HT-29 (cell line): ENCODE results near the gene PLK3. TPM values are rescaled to one million over a fixed set of nuclear protein-coding genes. Genes with fewer than 3 reads are reported as not detected.
A peak's percentile ranks its signal among the peaks of the same experiment; 100 is the strongest.
"Not testable (repeated sequence)": the region's sequence is repeated elsewhere in the genome, so short reads cannot be mapped to it uniquely, and the experiment has no call there.

Experiments
- DNase-seq: peaks from one replicate; pipeline ENCODE4 v3.0.0-alpha.2; 2015; ENCODE audit warnings: low spot score
- total RNA-seq: library from RNA; depleted of rRNA; stranded (reverse); fragments of >200 nt; shearing (Covaris generic); gene quantifications from 2 replicates; pipeline ENCODE4 v1.2.3, GENCODE V29; 2014

PLK3 gene
- total RNA-seq, 1 experiment from 2014 or later, result 137 TPM

- DNase-seq, result peak; percentile 30
Observed at GRCh38 chr1:44827197-44828002, 27.2 kb downstream of the PLK3 start.

DNA sequence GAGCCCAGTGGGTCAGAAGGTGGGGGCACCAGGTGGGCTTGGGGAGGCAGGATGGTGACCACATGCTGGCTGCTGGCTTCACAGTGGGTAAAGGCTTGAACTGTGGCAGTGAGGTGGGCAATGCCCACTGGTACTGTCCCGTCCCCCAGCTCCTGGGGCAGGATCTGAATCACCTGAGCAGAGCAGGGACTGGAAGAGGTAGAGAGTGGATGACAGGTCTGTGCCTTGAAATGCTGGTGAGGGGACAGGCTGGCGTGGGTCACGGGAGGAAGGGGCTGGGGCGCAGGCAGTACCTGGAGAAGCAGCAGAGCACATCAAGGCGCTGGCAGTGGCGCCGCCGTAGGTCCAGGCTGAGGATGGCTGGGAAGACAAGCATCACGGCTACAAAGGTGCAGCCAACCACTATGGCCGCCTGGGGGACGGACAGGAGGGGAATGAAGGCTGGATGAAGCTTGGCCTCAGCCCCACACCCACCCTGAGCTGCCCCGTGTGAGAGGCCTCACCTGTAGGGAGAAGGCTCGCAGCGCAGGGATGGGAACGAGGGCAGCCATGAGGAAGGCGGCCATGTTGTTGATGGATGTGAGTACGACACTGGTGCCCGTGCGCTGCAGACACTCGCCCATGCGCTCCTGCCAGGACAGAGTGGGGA lies 27.9 kb downstream of the PLK3 start:
- no peak for DNase-seq

DNA sequence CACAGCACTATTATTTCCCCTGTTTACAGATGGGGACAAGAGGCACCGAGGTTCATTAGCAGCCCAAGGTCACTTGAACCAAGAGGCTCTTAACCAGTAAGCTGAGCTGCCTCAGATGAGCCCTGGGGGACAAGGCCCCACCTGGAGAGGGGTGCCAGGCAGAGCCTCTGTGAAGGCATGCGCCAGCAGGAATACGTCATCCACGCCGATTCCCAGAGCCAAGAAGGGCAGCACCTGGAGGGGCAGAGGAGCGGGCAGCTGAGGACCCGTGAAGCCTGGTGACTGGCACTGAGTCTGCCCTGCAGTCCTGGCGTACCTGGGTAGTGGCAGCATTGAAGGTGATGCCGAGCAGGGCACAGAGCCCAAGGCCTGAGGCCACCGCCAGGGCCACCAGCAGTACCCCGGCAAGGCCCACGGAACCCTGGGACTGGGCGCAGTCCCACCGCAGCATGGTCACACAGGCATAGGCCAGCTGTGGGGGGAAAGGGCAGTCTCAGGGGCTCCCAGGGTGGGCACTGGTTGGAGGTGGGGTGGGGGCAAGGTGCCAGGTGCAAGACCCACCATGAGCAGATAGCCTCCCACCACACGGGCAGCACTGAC lies 28.8 kb downstream of the PLK3 start:
- DNase-seq, result no peak

DNA sequence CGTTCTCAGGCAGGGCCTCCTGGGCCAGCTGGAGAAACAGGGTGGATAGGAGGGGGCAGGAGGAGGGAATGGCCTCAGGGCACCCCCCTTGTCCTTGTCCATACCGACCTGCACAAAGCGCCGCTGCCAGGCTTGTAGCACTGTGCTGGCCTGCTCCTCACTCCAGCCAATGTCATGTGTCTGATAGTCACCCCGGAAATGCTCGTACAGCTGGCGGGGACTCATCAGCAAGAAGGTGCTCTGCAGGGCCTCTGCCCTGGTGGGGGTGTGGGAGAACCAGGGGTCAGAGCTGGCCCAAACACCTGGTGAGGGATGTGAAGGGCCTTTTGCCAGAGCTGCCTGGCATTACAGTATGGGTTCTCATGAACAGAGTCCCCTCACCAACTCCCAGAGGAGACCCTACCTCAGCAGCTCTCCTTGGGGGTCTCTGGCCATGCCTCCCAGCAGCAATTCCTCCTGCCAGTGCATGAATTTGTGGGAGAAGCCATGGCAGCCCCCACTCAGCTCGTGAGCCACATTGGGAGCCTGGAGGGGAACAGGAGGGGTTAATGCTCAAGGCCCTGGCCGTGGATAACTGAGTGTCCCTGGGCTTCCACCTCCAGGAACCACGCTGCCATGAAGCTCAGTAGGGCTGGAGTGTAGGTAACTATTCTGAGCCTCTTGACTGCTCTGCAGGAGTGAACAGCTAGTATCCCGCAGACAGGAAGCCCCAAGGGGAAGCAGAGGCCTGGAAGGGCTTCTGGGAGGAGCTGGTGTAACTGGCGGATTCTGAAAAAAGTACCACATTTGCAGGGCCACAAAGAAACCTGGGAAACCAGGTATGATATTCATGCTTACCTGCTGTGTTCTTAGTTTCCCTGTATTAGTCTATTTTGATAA lies 29.6 kb downstream of the PLK3 start:
- no peak for DNase-seq

DNA sequence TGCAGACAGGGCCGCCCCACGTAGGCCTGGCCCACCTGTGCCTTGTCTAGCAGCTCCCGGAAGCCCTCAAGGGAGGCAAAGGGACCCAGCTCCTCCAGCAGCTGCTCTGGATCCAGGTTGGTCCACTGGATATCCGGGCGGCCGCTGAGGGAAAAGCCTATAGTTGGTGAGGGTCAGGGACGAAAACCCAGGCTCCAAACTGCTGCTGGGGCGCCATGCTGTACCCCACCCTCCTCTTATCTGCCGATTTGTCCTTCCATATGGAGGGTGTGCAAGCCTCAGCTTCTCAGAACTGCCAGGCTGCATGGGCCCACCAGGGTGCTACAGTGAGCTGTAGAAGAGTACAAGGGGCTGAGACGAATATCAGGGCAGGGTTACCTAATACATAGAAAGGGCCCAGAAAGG lies 30.7 kb downstream of the PLK3 start:
- DNase-seq, result no peak

DNA sequence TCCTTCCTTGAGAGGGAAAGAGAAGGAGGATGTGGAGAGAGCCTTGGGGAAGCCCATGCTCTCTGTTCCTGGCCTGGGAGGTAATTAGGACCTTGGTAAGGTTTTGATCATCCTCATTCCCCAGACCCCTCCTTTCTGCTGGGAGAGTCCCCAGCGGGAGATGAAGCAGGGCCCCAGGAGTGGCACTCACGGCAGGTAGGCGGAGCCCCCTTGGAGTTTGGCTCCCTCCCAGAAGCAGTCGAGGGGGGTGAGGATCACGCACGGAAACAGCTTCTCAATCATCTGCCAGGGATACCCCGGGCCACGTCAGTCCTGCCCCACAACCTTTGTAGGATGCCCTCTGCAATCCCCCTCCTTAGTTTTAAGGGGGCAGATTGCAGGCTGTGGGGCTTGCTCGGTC lies 31.3 kb downstream of the PLK3 start:
- no peak for DNase-seq

DNA sequence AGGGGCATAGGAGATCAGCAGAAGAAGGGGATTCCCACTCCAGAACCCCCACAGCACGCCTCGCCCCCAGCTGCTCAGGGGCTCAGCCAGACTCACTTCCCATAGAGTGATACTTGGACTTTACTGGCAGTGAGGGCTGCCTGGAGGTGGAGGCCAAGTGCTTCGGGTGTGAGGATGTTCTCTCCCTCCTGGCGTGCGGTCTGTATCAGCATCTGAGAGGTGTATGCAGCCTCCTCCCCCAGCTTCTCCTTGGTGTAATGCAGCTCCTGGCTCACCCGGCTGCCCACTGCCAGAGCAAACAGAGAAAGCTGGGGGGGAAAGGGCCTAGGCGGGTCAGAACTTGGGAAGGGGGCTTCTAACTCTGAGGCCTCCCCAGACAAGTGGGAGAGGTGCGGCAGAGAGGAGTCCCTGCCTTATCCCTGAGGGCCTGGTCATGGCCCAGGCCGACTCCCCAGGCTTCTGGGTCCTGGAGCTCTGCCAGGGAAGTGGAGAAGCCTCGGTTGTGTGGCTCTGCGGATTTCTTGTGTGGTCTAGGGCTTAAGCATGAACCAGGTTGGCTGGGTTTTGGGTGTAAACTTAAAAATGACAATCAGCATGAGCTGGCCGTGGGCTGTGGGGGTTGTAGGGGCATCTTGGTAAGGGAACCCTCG lies 32.0 kb downstream of the PLK3 start:
- DNase-seq, result no peak

DNA sequence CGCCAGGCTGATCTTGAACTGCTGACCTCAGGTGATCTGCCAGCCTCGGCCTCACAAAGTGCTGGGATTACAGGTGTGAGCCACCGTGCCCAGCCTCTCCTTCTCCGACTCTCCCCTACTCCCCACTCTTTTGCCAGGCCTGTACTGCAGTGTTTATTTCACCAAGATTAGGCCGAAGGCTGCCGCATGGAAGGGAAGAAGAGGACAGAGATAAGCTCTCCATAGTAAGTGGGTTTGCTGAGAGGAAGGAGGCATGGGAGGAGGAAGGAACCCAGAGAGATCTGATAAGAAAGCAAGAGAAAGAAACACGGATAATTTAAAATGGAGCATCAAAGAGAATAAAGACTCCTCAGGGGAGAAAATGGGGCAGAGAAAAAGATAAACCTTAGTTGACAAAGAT lies 34.2 kb downstream of the PLK3 start:
- no peak for DNase-seq

GRCh38 chr1:44835738-44836675 lies 35.8 kb downstream of the PLK3 start:
- peak; percentile 90 for DNase-seq

DNA sequence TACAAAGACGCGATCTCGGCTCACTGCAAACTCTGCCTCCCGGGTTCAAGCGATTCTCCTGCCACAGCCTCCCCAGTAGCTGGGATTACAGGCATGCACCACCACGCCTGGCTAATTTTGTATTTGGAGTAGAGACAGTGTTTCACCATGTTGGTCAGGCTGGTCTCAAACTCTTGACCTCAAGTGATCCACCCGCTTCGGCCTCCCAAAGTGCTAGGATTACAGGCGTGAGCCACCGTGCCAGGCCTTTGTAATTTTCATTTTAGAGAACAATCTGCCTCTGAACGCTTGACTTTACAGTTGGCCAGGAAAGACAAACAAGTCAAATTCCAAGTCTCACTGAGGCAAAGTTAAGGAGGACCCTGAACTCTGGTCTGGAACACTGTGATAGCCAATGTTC lies 38.1 kb downstream of the PLK3 start:
- DNase-seq, result not testable (repeated sequence)

DNA sequence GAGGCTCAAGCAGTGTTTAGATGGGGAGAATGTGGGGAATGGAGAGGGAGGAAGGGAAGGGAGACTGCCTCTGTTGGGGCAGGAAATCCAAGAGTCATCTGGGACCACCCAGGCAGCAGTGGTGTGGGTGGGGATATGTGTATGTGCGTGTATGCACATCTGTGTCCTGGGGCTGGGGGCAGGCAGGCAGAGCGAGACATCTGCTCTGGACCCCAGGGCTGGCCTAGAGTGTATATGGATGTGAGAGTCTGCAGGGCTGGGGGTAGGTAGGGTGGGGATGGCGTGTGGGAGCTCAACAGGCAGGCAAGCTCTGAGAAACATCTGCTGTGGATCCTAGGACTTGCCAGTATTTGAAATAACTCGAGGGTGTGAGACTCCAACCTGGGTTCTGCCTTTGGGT lies 39.4 kb downstream of the PLK3 start:
- no peak for DNase-seq

DNA sequence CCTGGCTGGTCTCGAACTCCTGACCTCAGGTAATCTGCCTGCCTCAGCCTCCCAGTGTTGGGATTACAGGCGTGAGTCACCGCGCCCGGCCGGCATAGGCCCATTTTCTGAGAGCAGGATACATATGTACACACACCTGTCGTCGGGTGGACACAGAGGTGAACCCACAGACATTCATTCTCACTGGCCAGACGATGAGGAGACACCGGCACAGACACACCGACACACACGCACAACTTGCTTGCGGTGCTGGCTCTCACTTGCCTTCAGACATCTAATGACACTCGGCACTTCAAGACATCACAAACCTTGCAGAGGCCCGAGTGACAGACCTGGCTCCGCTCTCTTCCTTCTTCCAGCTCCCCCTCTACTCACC lies 42.3 kb downstream of the PLK3 start:
- no peak for DNase-seq

DNA sequence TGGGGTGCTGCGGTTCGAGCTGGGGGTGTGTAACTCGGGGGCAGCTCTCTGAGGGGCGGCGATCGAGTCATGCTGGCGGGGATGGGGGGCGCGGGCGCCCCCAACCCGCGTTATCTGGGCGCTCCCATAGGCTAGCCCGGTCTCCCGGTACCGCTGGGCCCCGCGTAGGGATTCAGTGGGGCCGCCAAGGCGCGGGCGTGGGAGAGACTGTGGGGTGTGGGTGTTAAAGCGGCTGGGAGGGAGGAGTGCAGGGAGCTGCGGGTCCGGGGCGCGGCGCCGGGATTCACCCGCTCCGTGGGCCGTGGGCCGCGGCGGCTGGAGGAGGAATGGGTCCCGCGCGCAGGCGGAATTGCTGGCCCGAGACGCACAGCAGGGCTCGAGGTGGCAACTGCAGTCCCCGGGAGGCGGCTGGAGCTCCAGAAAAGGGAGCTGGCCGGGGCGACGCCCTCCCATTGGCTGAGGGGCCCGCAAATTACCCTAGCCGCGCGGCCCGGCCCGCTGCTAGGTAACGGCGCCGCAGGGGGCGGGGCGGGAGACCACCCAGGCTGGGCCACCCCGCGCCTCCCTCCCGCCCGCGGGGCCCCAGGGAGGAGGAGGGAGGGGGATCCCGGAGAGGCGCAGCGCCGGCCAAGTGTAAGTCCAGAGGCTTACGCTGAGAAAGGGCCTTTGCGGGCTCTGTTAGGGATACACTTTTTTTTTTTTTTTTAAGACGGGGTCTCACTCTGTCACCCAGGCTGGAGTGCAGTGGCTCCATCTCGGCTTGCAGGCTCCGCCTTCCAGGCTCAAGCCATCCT lies 42.9 kb downstream of the PLK3 start, which contains the start of gene PTCH2:
Gene PTCH2 (minus strand): TSS at position 392 of the 794 bp plus-strand sequence. CDS start 321 bp downstream, at position 71.
- DNase-seq, result no peak

DNA sequence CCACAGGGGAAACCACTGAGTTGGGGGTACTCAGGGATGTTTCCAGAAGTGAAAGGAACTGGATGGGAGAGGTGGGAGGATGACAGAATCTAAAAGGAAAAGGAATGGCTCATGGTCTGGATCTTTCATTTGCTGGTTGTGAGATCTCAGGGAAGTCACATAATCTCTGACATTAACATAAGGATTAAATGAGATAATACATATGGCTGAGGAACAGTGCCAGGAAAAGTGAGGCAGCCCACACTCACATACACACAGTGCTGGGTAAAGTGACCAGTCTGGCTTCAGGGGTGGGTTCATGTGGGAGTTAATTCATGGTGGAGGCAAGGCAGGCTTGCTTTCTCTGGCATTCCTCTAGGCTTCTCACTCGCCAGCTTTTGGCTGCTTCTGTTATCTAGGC lies 46.8 kb downstream of the PLK3 start:
- DNase-seq, result no peak

- DNase-seq, result no peak
Observed at GRCh38 chr1:44847845-44848244, 47.7 kb downstream of the PLK3 start.

- no peak for DNase-seq
Observed at GRCh38 chr1:44848456-44849181, 48.4 kb downstream of the PLK3 start.

DNA sequence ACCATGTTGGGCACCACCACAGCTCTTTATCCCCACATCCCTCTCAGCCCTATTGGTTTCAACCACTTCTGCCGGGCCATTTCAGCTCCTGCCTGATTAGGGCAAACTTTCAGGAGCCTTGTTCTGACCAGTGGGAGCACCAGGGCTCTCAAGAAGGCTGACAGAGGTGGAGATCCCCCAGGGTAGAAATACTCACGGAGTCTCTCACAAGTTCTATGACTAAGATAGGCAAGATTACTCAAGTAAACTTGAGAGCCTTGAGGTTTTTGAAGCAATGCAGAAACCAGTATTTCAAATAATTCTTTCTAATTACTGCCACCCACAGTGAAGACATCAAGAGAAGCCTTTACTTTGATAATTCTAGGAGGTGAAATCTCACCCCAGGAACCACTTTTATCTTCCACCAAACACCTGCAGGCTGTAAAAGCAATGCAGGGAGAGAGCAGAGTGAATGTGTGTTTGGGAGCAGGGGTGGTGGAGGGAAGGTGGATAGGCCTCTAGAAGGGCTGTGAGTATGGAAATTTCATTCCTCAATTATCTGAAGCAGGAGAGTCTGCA lies 49.5 kb downstream of the PLK3 start:
- DNase-seq, result no peak

- DNase-seq, result no peak
Observed at GRCh38 chr1:44851308-44851707, 51.1 kb downstream of the PLK3 start.
